NCI-H748 (cell line): ENCODE measurements around the gene HMX1.

Experiments used
- DNase-seq: peaks from one replicate; lab custom pipeline; 2025; ENCODE audit not compliant: unreplicated experiment; lab: John Stamatoyannopoulos, UW

HMX1 gene

GRCh38 chr4:8821151-8821950 lies 50.3 kb downstream of the HMX1 start:
- DNase-seq, result no peak

DNA sequence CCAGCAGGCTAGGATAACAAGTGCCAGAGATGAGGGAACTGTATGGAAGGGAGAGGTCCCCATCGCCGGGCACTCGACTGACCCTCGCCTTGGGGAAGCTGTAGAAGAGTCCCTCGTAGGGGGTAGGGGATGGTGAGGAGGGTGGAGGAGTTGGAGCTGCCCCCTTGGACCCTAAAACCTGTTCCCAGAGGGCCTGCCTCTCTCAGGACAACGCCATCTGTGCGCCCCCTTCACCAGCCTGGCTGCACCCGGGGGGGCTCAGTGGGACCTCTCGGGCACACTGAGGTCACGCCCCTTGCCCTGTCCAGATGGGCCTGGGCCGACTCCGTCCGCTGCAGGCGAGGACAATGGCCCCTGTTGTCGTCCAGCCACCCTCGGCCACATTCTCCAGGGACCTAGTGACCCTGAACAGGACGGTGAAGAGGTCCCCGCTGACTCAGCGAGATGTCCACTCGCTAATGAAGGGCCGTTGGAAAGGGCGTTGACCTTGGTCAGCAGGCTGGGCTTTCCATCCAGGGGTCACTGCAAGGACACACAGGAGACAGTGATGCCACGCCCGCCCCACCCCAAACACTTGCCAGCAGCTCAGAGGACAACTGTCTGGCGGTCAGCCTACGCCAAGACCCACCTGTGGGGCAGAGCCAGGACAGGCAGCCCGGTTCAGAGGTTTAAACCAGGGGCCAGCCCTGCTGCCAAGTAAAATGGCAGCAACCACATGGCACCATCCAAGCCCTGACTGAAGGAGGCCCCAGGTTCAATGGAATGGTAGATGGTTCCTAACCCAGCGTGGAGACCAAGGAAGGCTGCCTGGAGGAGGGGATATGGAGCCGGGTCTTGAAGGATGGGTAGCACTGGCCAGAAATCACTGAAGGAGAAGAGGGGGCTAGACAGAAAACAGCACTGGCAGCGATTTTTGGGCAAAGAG lies 51.2 kb downstream of the HMX1 start:
- no peak for DNase-seq

GRCh38 chr4:8819473-8820177 lies 52.0 kb downstream of the HMX1 start:
- DNase-seq, result no peak

GRCh38 chr4:8819019-8819418 lies 52.6 kb downstream of the HMX1 start:
- no peak for DNase-seq

DNA sequence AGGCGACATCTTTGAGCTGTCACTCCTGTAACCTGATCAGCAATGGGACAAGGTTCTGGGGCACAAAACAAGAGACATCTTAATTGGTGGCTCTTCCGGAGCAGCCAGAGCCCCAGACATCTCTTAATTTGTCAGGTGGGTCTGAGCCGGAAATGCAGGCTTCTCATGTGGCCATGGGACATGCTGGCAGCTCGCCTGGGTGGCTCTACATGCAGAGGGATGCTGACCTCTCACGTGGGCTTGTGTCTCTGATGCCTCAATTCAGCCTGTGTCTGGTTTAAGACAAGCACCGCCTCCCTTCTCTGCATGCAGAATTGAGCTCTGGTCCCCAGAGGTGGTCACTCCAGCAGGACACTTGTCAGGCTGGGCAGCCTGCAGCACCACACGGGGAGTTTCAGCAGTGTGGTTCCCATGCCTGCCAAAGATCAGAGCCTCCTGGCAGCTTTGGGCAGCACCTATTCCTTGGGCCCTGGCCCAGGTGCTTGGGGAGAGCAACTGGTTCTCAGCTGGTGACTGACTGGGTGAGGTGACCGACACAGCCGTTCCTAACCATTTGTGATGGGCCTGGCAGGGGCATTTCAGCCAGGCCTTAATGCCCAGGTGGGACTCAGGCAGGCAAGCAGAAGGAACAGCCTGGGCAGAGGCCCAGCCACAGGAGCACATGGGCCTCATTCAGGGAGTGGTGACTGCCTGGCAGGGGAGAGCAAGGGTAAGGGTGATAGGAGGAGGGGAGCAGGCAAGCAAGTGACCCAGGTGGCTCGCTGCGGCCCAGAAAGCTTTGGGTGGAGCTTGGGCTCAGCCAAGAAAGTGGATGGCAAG lies 53.4 kb downstream of the HMX1 start:
- DNase-seq, result no peak

- no peak for DNase-seq
These were observed 53.9 kb downstream of the HMX1 start for GRCh38 chr4:8817813-8818062.

DNA sequence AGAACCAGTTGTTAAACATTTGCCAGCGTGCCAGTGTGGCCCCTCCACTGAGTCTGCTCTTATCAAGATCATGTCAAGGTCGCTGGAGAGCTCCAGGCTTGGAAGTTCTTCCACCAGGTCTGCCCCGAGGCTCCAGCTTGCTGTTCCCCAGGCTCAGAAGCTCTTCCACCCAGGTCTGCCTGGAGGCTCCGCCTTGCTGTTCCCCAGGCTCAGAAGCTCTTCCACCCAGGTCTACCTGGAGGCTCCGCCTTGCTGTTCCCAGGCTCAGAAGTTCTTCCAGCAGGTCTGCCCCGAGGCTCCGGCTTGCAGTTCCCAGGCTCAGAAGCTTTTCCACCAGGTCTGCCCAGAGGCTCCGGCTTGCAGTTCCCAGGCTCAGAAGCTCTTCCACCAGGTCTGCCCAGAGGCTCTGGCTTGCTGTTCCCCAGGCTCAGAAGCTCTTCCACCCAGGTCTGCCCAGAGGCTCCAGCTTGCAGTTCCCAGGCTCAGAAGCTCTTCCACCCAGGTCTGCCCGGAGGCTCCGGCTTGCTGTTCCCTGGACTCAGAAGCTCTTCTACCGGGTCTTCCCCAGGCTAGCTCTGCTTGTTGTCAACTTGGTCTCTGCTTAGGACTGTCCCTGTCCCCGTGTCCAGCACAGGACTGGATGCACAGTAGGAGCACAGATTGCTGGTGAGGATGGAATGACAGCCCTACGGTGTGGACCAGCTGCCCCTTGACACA lies 54.4 kb downstream of the HMX1 start:
- no peak for DNase-seq
